ENCODE measurements around the gene ALDH4A1.

The ALDH4A1 gene

GRCh38 chr1:18884727-18885126 lies 17.6 kb downstream of the ALDH4A1 start:
- H2AFZ ChIP-seq (ENCODE audit: low read length), result no peak overlapping the region
- no peak overlapping the region for H3K9ac ChIP-seq (ENCODE audit: low read length)
- no peak for DNase-seq
- no peak overlapping the region for H3K4me3 ChIP-seq (ENCODE audit: low read length)
- no peaks in the 10 kb centered on the region for H3K4me1 ChIP-seq (ENCODE audit: low read length)
- TF ChIP-seq EZH2phosphoT487 (IDR thresholded peaks at IDR 0.05; ENCODE audit: low read length), result no peak
- no peaks in the 10 kb centered on the region for H4K20me1 ChIP-seq (ENCODE audit: insufficient read depth, low read length)
- no peaks in the 10 kb centered on the region for H3K27me3 ChIP-seq (replicated peaks; ENCODE audit: insufficient read depth, low read length)
- no peaks in the 10 kb centered on the region for H3K9me3 ChIP-seq (replicated peaks; ENCODE audit: insufficient read depth, low read length)
- no peak overlapping the region for H3K27ac ChIP-seq (ENCODE audit: low read length)
- no peaks in the 10 kb centered on the region for H3K36me3 ChIP-seq (replicated peaks; ENCODE audit: insufficient read depth, low read length)
- H3K79me2 ChIP-seq (ENCODE audit: low read length), result no peaks in the 10 kb centered on the region
- H3F3A ChIP-seq (ENCODE audit: insufficient read depth, low read length), result no peaks in the 10 kb centered on the region
- no peaks in the 10 kb centered on the region for H3K9me2 ChIP-seq (replicated peaks; ENCODE audit: insufficient read depth, low read length)
- H3K4me2 ChIP-seq (ENCODE audit: low read depth, low read length), result no peak overlapping the region

GRCh38 chr1:18884419-18884717 lies 18.0 kb downstream of the ALDH4A1 start:
- Histone ChIP-seq H3K79me2 (ENCODE audit: low read length) (no peaks in the 10 kb centered on the region), H3K9ac (ENCODE audit: low read length) (no peak overlapping the region), H3K36me3 (replicated peaks; ENCODE audit: insufficient read depth, low read length) (no peaks in the 10 kb centered on the region), H3K4me3 (ENCODE audit: low read length) (no peak overlapping the region), H4K20me1 (ENCODE audit: insufficient read depth, low read length) (no peaks in the 10 kb centered on the region), H3K9me2 (replicated peaks; ENCODE audit: insufficient read depth, low read length) (no peaks in the 10 kb centered on the region), H2AFZ (ENCODE audit: low read length) (no peak overlapping the region), H3F3A (ENCODE audit: insufficient read depth, low read length) (no peaks in the 10 kb centered on the region), H3K9me3 (replicated peaks; ENCODE audit: insufficient read depth, low read length) (no peaks in the 10 kb centered on the region), H3K4me2 (ENCODE audit: low read depth, low read length) (no peak overlapping the region), H3K27me3 (replicated peaks; ENCODE audit: insufficient read depth, low read length) (no peaks in the 10 kb centered on the region), H3K27ac (ENCODE audit: low read length) (no peak overlapping the region), H3K4me1 (ENCODE audit: low read length) (no peaks in the 10 kb centered on the region)
- TF ChIP-seq EZH2phosphoT487 (IDR thresholded peaks at IDR 0.05; ENCODE audit: low read length) (no peak), EZH2 (optimal IDR thresholded peaks at IDR 0.05; ENCODE audit: low read depth, low read length) (no peak)
- TF ChIP-seq, protein P1, sequence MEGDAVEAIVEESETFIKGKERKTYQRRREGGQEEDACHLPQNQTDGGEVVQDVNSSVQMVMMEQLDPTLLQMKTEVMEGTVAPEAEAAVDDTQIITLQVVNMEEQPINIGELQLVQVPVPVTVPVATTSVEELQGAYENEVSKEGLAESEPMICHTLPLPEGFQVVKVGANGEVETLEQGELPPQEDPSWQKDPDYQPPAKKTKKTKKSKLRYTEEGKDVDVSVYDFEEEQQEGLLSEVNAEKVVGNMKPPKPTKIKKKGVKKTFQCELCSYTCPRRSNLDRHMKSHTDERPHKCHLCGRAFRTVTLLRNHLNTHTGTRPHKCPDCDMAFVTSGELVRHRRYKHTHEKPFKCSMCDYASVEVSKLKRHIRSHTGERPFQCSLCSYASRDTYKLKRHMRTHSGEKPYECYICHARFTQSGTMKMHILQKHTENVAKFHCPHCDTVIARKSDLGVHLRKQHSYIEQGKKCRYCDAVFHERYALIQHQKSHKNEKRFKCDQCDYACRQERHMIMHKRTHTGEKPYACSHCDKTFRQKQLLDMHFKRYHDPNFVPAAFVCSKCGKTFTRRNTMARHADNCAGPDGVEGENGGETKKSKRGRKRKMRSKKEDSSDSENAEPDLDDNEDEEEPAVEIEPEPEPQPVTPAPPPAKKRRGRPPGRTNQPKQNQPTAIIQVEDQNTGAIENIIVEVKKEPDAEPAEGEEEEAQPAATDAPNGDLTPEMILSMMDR (IDR thresholded peaks at IDR 0.05; ENCODE audit: low read length), result no peak; the same call in 1 of the 2 replicates
- no peak for DNase-seq

- H3K9ac ChIP-seq (ENCODE audit: low read length), result no peak overlapping the region
- H3K4me3 ChIP-seq (ENCODE audit: low read length), result no peak overlapping the region
- H3K36me3 ChIP-seq (replicated peaks; ENCODE audit: insufficient read depth, low read length), result no peaks in the 10 kb centered on the region
- DNase-seq, result peak; percentile 40
- H3K27me3 ChIP-seq (replicated peaks; ENCODE audit: insufficient read depth, low read length), result no peaks in the 10 kb centered on the region
- no peaks in the 10 kb centered on the region for H3K4me1 ChIP-seq (ENCODE audit: low read length)
- no peaks in the 10 kb centered on the region for H3K9me2 ChIP-seq (replicated peaks; ENCODE audit: insufficient read depth, low read length)
- no peak overlapping the region for H2AFZ ChIP-seq (ENCODE audit: low read length)
- H3K9me3 ChIP-seq (replicated peaks; ENCODE audit: insufficient read depth, low read length), result no peaks in the 10 kb centered on the region
- no peaks in the 10 kb centered on the region for H3F3A ChIP-seq (ENCODE audit: insufficient read depth, low read length)
- no peaks in the 10 kb centered on the region for H4K20me1 ChIP-seq (ENCODE audit: insufficient read depth, low read length)
- H3K79me2 ChIP-seq (ENCODE audit: low read length), result no peaks in the 10 kb centered on the region
- no peak overlapping the region for H3K4me2 ChIP-seq (ENCODE audit: low read depth, low read length)
- H3K27ac ChIP-seq (ENCODE audit: low read length), result no peak overlapping the region
- TF ChIP-seq EZH2 (optimal IDR thresholded peaks at IDR 0.05; ENCODE audit: low read depth, low read length) (no peak), EZH2phosphoT487 (IDR thresholded peaks at IDR 0.05; ENCODE audit: low read length) (no peak)
- TF ChIP-seq, protein P1 (IDR thresholded peaks at IDR 0.05; ENCODE audit: low read length), result peak; percentile 86
Observed at GRCh38 chr1:18883636-18884418, 18.5 kb downstream of the ALDH4A1 start.

DNA sequence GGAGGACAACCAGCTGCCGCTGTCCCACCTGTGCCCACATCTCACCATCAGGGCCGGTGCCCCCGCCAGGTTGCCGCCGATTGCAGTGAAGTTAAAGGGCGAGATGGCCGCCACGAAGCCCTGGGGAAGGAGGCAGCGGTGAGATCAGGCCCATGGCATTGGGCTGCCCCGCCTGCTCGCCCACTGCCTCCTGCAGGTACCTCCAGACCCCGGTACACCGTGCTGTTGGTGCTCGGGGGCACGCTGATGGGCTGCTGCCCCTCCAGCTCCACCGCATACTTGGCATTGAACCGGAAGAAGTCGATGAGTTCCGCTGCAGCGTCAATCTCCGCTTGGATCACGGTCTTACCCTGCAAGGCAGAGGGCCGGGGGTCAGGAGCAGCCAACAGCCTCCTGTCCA lies 19.3 kb downstream of the ALDH4A1 start:
- no peaks in the 10 kb centered on the region for H3K36me3 ChIP-seq (replicated peaks; ENCODE audit: insufficient read depth, low read length)
- TF ChIP-seq, protein P1 (IDR thresholded peaks at IDR 0.05; ENCODE audit: low read length), result no peak

More for the DNA sequence above, 19.3 kb downstream of the ALDH4A1 start:
- Histone ChIP-seq H2AFZ (ENCODE audit: low read length) (no peak overlapping the region), H4K20me1 (ENCODE audit: insufficient read depth, low read length) (no peaks in the 10 kb centered on the region), H3K9me3 (replicated peaks; ENCODE audit: insufficient read depth, low read length) (no peaks in the 10 kb centered on the region), H3K4me3 (ENCODE audit: low read length) (no peak overlapping the region), H3F3A (ENCODE audit: insufficient read depth, low read length) (no peaks in the 10 kb centered on the region), H3K27me3 (replicated peaks; ENCODE audit: insufficient read depth, low read length) (no peaks in the 10 kb centered on the region), H3K79me2 (ENCODE audit: low read length) (no peaks in the 10 kb centered on the region), H3K4me1 (ENCODE audit: low read length) (no peaks in the 10 kb centered on the region), H3K9me2 (replicated peaks; ENCODE audit: insufficient read depth, low read length) (no peaks in the 10 kb centered on the region), H3K9ac (ENCODE audit: low read length) (no peak overlapping the region), H3K4me2 (ENCODE audit: low read depth, low read length) (no peak overlapping the region), H3K27ac (ENCODE audit: low read length) (no peak overlapping the region)
- DNase-seq, result no peak
